Mesendoderm (in vitro differentiated cells): ENCODE measurements around the gene SH2B3.

Experiments
- DNase-seq: peaks from one replicate; pipeline ENCODE4 v3.0.0; 2013
- H2AK5ac ChIP-seq: 2 replicates; pipeline ENCODE4 v1.6.1; 2013; ENCODE audit warnings: low read length, inconsistent platforms
- H2BK120ac ChIP-seq: 2 replicates; pipeline ENCODE4 v1.6.1; 2013; ENCODE audit warnings: low read depth, mild to moderate bottlenecking, low read length, moderate library complexity, mixed read lengths
- H2BK15ac ChIP-seq: replicated peaks from 2 replicates; pipeline ENCODE4 v1.6.1; 2013; ENCODE audit warnings: low read depth, mild to moderate bottlenecking, moderate library complexity
- H2BK5ac ChIP-seq: 2 replicates; pipeline ENCODE4 v1.6.1; 2013; ENCODE audit warnings: low read length, inconsistent platforms
- H3K18ac ChIP-seq: 2 replicates; pipeline ENCODE4 v1.6.1; 2013; ENCODE audit warnings: mild to moderate bottlenecking, low read length, mixed read lengths
- H3K23ac ChIP-seq: one replicate; pipeline ENCODE4 v1.6.1; 2013; ENCODE audit warnings: low read length
- H3K27ac ChIP-seq: 2 replicates; pipeline ENCODE4 v1.5.1; 2013; ENCODE audit warnings: low read depth, mild to moderate bottlenecking, inconsistent platforms, low read length, moderate library complexity
- H3K27me3 ChIP-seq: 2 replicates; pipeline ENCODE4 v1.6.1; 2013; ENCODE audit warnings: low read length, control low read depth, mild to moderate bottlenecking, inconsistent platforms; ENCODE audit not compliant: insufficient read depth, poor library complexity
- H3K36me3 ChIP-seq: 2 replicates; pipeline ENCODE4 v1.6.1; 2013; ENCODE audit warnings: low read length, inconsistent platforms; ENCODE audit not compliant: control insufficient read depth, insufficient read depth
- H3K4ac ChIP-seq: one replicate; pipeline ENCODE4 v1.6.1; 2013; ENCODE audit warnings: low read depth, mild to moderate bottlenecking, low read length, moderate library complexity
- H3K4me1 ChIP-seq: 2 replicates; pipeline ENCODE4 v1.6.1; 2013; ENCODE audit warnings: low read depth, low read length, inconsistent platforms; ENCODE audit not compliant: control insufficient read depth
- H3K4me2 ChIP-seq: 2 replicates; pipeline ENCODE4 v1.6.1; 2013; ENCODE audit warnings: low read length
- H3K4me3 ChIP-seq: 2 replicates; pipeline ENCODE4 v1.5.1; 2013; ENCODE audit warnings: mild to moderate bottlenecking, low read length
- H3K56ac ChIP-seq: one replicate; pipeline ENCODE4 v1.6.1; 2013; ENCODE audit warnings: low read length
- H3K79me1 ChIP-seq: 2 replicates; pipeline ENCODE4 v1.6.1; 2013; ENCODE audit warnings: low read length, inconsistent platforms
- H3K79me2 ChIP-seq: 2 replicates; pipeline ENCODE4 v1.6.1; 2013; ENCODE audit warnings: mild to moderate bottlenecking, low read length; ENCODE audit not compliant: control insufficient read depth, insufficient read depth
- H3K9ac ChIP-seq: 2 replicates; pipeline ENCODE4 v1.6.1; 2013; ENCODE audit warnings: low read length, inconsistent platforms
- H4K5ac ChIP-seq: one replicate; pipeline ENCODE4 v1.6.1; 2013; ENCODE audit warnings: low read length
- H4K8ac ChIP-seq: one replicate; pipeline ENCODE4 v1.6.1; 2013; ENCODE audit warnings: low read depth, mild to moderate bottlenecking, control low read depth, low read length, moderate library complexity
- WGBS: extraction: QIAGEN DNeasy Blood & Tissue Kit; methylation state at CpG from one replicate; pipeline ENCODE4 v1.1.7; 2013; ENCODE audit warnings: low lambda C conversion rate, missing lambda C conversion rate; ENCODE audit not compliant: insufficient coverage; ENCODE audit errors: extremely low coverage; 5-methylcytosine and 5-hydroxymethylcytosine counted together

The SH2B3 gene

DNA sequence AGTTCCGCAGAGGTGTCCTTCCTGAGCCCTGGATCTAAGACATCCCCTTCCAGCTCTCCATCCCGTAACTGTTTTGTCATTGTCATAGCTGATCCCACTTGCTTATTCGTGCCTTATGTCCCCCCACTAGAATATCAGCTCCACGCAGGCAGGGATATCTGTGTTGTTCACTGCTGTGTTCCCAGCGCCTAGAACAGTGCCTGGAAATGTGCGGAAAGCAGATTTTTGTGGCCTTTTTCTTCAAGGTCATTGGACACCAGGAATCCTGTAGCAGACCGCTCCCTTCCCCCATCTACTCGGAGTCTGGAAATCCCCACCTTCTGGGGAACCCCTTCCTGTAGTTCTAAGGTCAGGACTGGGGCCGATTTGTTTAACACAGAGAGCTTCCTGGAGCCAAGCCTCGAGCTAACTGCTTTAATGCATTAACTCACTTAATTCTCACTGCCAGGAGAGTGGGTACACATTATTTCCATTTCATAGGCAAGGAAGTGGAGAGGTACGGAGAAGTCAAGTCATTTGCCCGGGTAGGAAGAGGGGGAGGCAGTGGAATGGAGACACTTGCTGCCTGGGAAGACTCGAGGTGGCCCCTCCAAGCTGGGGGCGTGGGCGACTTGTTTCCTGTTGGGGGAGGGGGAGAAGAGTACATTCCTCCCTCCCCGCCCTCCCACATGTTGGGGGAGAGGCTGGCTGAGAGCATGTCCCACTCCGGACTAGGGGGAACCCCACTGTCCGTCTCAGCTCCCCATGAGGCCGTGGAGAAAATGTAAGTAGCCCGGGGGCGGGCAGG is 1.2 kb upstream of the SH2B3 start:
- H3K79me1 ChIP-seq, result peaks cover 10% of the 10 kb centered on the region
- peak overlapping the region; percentile 62 for H3K9ac ChIP-seq
- peak overlapping the region; percentile 100 for H2BK120ac ChIP-seq
- peak overlapping the region; percentile 4 for H2BK5ac ChIP-seq
- peak overlapping the region; percentile 96 for H3K27ac ChIP-seq
- peaks cover 35% of the 10 kb centered on the region for H3K79me2 ChIP-seq
- peak overlapping the region; percentile 21 for H4K5ac ChIP-seq
- DNase-seq, result peak; percentile 92
- peak overlapping the region; percentile 100 for H3K4ac ChIP-seq
- H3K36me3 ChIP-seq, result no peaks in the 10 kb centered on the region
- peak overlapping the region; percentile 92 for H3K56ac ChIP-seq
- H4K8ac ChIP-seq, result no peak overlapping the region
- H3K18ac ChIP-seq, result peak overlapping the region; percentile 99
- WGBS, result no CpG with 5 or more reads among the region's 21 CpGs
- peak overlapping the region; percentile 96 for H2BK15ac ChIP-seq
- H3K4me3 ChIP-seq, result peak overlapping the region; percentile 18
- H3K4me2 ChIP-seq, result peak overlapping the region; percentile 43
- H3K27me3 ChIP-seq, result no peaks in the 10 kb centered on the region
- no peak overlapping the region for H3K23ac ChIP-seq
- H2AK5ac ChIP-seq, result peak overlapping the region; percentile 87
- H3K4me1 ChIP-seq, result peaks cover 14% of the 10 kb centered on the region

DNA sequence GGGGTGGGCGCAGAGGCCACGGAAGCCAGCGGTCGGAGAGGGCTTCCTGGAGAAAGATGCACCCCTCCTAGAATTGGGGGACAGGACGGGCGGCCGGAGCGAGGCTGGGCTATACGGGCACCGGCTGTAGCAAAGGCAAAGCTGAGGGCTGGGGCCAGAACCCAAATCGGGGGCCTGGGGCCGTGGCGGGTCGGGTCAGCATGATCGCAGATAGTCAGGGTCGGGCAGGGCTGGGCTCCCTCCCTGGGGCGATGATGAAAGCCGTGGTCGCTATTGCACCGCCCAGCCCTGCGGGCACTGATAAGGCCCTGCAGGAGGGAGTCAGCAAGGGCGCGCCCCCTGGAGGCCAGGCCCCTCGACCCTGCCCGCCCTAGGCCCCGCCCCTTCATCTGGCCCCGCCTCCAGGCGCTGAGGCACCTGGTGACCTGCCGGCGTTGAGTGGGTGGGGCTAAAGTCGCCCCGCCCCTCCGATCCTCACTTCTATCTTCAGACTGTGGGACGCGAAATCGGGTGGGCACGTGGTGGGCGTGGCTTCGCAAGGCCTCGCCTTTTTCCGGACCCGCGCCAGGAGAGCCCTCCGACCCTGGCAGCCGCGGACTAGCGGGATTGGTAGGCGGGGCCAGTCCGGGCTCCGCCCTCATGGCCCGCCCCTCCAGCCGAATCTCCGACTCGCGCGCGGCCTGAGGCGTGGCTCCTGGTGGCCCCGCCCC is 419 bp upstream of the SH2B3 start:
- H2AK5ac ChIP-seq, result no peak overlapping the region
- no peaks in the 10 kb centered on the region for H3K36me3 ChIP-seq
- H2BK120ac ChIP-seq, result peak overlapping the region; percentile 100
- H2BK5ac ChIP-seq, result peak overlapping the region; percentile 4
- H3K23ac ChIP-seq, result no peak overlapping the region
- peaks cover 39% of the 10 kb centered on the region for H3K79me2 ChIP-seq
- H2BK15ac ChIP-seq, result peak overlapping the region; percentile 96
- peak overlapping the region; percentile 62 for H3K9ac ChIP-seq
- peak; percentile 99 for DNase-seq
- H4K8ac ChIP-seq, result no peak overlapping the region
- H3K4me1 ChIP-seq, result peaks cover 17% of the 10 kb centered on the region
- H3K27me3 ChIP-seq, result no peaks in the 10 kb centered on the region
- peak overlapping the region; percentile 43 for H3K4me2 ChIP-seq
- no CpG with 5 or more reads among the region's 59 CpGs for WGBS
- H3K79me1 ChIP-seq, result peaks cover 10% of the 10 kb centered on the region
- no peak overlapping the region for H4K5ac ChIP-seq
- peak overlapping the region; percentile 92 for H3K56ac ChIP-seq
- peak overlapping the region; percentile 99 for H3K18ac ChIP-seq
- peak overlapping the region; percentile 100 for H3K4ac ChIP-seq
- peak overlapping the region; percentile 96 for H3K27ac ChIP-seq
- H3K4me3 ChIP-seq, result peak overlapping the region; percentile 18

GRCh38 chr12:111406474-111407376 is 1.0 kb downstream of the SH2B3 start:
- Histone ChIP-seq H4K8ac (no peak overlapping the region), H3K79me1 (peaks cover 18% of the 10 kb centered on the region), H3K36me3 (no peaks in the 10 kb centered on the region), H2BK120ac (peak overlapping the region; percentile 18), H3K4me1 (peaks cover 28% of the 10 kb centered on the region), H3K9ac (peak overlapping the region; percentile 93), H3K56ac (peak overlapping the region; percentile 91), H3K23ac (peak overlapping the region; percentile 73), H3K27ac (peak overlapping the region; percentile 20), H2BK5ac (peak overlapping the region; percentile 43), H2AK5ac (peak overlapping the region; percentile 37), H3K4me3 (peak overlapping the region; percentile 62), H4K5ac (no peak overlapping the region), H3K27me3 (no peaks in the 10 kb centered on the region), H2BK15ac (no peak overlapping the region), H3K4ac (peak overlapping the region; percentile 82), H3K79me2 (peaks cover 52% of the 10 kb centered on the region), H3K18ac (peak overlapping the region; percentile 77), H3K4me2 (peak overlapping the region; percentile 76)
- WGBS, result no CpG with 5 or more reads among the region's 34 CpGs
- no peak for DNase-seq

DNA sequence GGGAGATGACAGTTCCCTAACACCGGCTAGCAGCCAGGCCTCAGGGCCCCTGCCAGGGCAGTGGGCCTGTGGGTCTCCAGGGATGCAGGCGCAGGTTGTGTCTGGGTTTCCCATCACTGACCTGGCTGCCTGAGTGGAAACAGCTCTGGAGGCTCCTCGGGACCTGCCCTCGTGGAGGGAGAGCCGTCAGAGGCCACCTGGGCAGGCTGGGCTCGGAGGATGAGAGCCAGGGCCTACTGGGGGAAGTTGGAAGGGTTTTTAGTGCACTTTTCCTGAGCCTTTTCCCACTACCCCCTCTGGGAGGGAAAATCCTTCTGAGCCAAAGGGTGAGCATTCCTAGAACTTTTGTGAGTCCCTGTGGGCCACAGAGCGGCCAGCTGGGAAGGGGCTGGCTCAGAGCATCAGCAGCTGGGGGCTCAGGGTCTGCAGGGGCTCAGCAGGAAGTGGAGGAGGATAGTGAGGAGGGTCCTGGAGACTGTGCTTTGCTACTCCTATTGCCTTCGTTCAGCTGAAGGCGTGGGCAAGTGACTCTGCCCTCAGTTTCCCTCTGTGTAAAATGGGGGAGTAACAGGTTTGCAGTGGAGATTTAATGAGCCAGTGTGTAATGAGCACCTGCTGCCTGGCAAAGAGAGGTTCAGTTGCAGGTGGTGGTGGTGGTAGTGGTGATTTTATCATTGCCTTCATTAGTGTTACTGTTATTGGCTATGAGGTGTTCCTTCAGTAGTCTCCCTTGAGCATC is 1.8 kb downstream of the SH2B3 start:
- Histone ChIP-seq H3K56ac (peak overlapping the region; percentile 91), H2AK5ac (peak overlapping the region; percentile 5), H3K4me1 (peaks cover 31% of the 10 kb centered on the region), H3K4ac (no peak overlapping the region), H3K79me2 (peaks cover 54% of the 10 kb centered on the region), H4K8ac (no peak overlapping the region), H2BK120ac (no peak overlapping the region), H4K5ac (no peak overlapping the region), H3K9ac (peak overlapping the region; percentile 93), H2BK15ac (no peak overlapping the region), H3K27ac (peak overlapping the region; percentile 20), H2BK5ac (no peak overlapping the region), H3K36me3 (no peaks in the 10 kb centered on the region), H3K4me2 (peak overlapping the region; percentile 76), H3K23ac (peak overlapping the region; percentile 73), H3K79me1 (peaks cover 18% of the 10 kb centered on the region), H3K18ac (peak overlapping the region; percentile 77), H3K27me3 (no peaks in the 10 kb centered on the region), H3K4me3 (peak overlapping the region; percentile 62)
- no CpG with 5 or more reads among the region's 9 CpGs for WGBS
- no peak for DNase-seq

- no peak overlapping the region for H2BK5ac ChIP-seq
- no peak overlapping the region for H2AK5ac ChIP-seq
- no peak overlapping the region for H2BK120ac ChIP-seq
- H3K4ac ChIP-seq, result no peak overlapping the region
- H3K79me1 ChIP-seq, result peaks cover 22% of the 10 kb centered on the region
- no peak overlapping the region for H3K4me3 ChIP-seq
- no peak overlapping the region for H2BK15ac ChIP-seq
- H3K18ac ChIP-seq, result no peak overlapping the region
- H3K27ac ChIP-seq, result no peak overlapping the region
- no peak overlapping the region for H3K4me2 ChIP-seq
- no CpG with 5 or more reads among the region's 1 CpG for WGBS
- no peaks in the 10 kb centered on the region for H3K27me3 ChIP-seq
- peaks cover 59% of the 10 kb centered on the region for H3K79me2 ChIP-seq
- H4K5ac ChIP-seq, result no peak overlapping the region
- H3K56ac ChIP-seq, result no peak overlapping the region
- no peak overlapping the region for H4K8ac ChIP-seq
- no peak overlapping the region for H3K23ac ChIP-seq
- peaks cover 34% of the 10 kb centered on the region for H3K4me1 ChIP-seq
- no peak overlapping the region for H3K9ac ChIP-seq
- no peaks in the 10 kb centered on the region for H3K36me3 ChIP-seq
- DNase-seq, result no peak
These were observed 2.4 kb downstream of the SH2B3 start for GRCh38 chr12:111408116-111408440.
